Brain microvascular endothelial cell (primary cell): Measurements from ENCODE around the gene DUSP5.

ENCODE experiments used
- DNase-seq: peaks from one replicate; pipeline ENCODE4 v3.0.0-alpha.2; 2020
- H3K27ac ChIP-seq: fragments of 250-450 bp; sonication (Bioruptor Pico); 2 replicates; pipeline ENCODE4 v1.5.1; 2020; ENCODE audit warnings: mild to moderate bottlenecking, moderate library complexity
- H3K27me3 ChIP-seq: fragments of 250-450 bp; sonication (Bioruptor Pico); replicated peaks from 2 replicates; pipeline ENCODE4 v1.5.1; 2020; ENCODE audit warnings: mild to moderate bottlenecking
- H3K36me3 ChIP-seq: fragments of 250-450 bp; sonication (Bioruptor Pico); replicated peaks from 2 replicates; pipeline ENCODE4 v1.5.1; 2020; ENCODE audit warnings: mild to moderate bottlenecking
- H3K4me3 ChIP-seq: 2 replicates; pipeline ENCODE4 v1.5.1; 2011; ENCODE audit warnings: low read depth, mild to moderate bottlenecking, control low read depth, low read length, moderate library complexity
- in situ Hi-C: cut with HindIII; loops from 2 replicates; pipeline ENCODE4 v1.10.0; 2017; ENCODE audit warnings: low sequenced_read_pairs, low pct_ligation_motif_present
- TF ChIP-seq, protein P1 (sequence below): IDR thresholded peaks from 2 replicates; pipeline ENCODE4 v1.5.1; 2011; ENCODE audit warnings: low read depth, mild to moderate bottlenecking, moderate library complexity, low read length, control low read depth, inconsistent platforms; ENCODE audit errors: missing control alignments

DUSP5 gene

DNA sequence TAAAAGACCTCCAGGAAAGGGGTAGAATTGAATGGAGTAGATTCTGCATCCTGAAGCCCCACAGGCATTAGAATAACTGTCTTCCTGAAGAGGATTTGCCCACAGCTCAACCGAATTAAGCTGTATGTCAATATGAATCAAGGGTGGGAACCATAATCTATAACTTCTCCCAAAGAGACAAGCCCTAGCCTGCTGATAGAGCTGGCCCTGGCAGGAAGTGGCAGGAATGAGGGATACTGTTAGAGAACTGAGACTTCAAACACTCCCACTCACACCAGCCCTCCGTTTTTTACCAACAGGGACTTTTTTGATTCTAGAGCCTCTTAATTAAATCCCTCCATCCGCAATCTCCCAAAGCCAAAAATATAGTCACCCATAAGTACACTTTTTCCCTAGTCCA is 12.2 kb upstream of the DUSP5 start:
- TF ChIP-seq, protein P1, sequence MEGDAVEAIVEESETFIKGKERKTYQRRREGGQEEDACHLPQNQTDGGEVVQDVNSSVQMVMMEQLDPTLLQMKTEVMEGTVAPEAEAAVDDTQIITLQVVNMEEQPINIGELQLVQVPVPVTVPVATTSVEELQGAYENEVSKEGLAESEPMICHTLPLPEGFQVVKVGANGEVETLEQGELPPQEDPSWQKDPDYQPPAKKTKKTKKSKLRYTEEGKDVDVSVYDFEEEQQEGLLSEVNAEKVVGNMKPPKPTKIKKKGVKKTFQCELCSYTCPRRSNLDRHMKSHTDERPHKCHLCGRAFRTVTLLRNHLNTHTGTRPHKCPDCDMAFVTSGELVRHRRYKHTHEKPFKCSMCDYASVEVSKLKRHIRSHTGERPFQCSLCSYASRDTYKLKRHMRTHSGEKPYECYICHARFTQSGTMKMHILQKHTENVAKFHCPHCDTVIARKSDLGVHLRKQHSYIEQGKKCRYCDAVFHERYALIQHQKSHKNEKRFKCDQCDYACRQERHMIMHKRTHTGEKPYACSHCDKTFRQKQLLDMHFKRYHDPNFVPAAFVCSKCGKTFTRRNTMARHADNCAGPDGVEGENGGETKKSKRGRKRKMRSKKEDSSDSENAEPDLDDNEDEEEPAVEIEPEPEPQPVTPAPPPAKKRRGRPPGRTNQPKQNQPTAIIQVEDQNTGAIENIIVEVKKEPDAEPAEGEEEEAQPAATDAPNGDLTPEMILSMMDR: no peak
- Histone ChIP-seq H3K4me3 (no peak overlapping the region), H3K27me3 (no peaks in the 10 kb centered on the region), H3K27ac (no peak overlapping the region), H3K36me3 (no peaks in the 10 kb centered on the region)
- in situ Hi-C loops: no loop called here
- DNase-seq: no peak

DNA sequence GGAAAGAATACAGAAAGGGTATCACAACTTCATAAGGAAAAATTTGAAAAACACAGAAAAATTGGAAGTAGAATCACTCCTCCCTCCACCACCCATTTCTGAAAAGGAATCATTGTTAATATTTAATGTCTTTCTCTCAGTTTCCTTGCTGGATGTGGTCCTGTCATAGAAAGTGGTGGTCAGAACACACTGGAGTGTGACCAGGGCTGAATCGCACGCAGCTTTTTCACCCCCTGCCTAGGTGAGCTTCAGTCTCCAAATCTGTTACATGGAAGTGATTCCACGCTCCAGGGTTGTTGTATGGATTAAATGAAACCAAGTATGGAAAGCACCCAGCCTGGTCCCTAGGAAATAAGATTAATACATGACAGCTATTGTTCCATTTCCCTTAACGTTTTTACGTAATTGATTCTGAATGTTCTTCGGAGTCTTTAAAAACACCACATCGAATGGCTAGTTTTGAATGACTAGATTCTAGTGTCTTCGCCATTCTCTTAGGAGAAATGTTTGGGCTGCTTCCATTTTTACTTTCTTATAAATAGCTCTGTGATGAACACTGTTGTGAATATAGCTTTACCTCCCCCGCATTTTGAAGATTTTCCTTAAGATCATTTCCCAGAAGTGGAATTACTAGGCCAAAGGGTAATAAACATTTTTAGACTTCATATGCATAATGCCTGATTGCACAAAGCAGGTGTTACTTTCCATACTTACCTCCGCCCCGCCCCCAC is 10.9 kb upstream of the DUSP5 start:
- Histone ChIP-seq H3K27me3 (no peaks in the 10 kb centered on the region), H3K36me3 (no peaks in the 10 kb centered on the region), H3K4me3 (no peak overlapping the region), H3K27ac (no peak overlapping the region)
- no peak for DNase-seq
- TF ChIP-seq, protein P1: no peak
- in situ Hi-C loops: no loop called here

DNA sequence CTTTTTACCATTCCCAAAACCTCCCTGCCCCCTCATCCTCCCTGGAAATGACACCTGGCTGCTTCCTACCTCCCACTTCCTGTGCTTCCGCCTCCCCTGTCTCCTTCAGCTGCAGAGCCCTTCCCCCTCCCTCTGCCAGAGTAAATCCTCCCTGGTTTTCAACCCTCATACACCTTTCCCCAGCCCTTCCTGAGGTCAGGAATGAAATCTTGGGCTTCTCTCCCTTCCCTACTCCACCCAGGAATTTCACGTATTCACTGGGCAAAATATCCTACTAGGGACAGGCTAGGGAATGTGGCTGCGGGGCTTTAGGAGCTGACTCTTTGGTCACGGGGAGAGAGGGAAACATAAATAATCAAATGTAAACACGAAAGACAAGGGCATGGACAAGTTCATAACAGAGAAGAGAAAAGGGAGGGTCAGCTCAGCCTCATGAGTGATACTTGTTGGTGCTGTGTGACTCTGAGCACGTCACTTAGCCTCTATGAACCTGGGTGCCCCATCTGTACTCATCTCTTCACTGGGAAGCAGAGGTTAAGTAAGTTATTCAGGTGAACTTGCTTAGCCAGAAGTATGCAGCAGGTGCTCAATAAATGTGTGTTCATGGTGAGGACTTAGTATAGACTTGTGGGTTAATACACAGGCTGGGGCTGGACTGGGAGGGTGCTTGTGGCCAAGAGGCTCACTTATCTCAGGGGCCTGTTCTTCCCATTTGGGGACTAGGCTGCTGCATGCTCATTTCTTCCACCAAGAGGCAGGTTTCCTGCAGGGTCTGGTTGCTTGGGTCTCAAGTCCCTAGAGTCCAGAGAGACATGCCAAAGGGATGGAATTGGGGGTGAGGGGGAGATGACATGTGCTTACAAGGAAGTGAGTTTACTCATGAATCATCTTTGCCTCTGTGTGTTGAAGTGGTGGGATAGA is 10.0 kb upstream of the DUSP5 start:
- TF ChIP-seq, protein P1: peak; percentile 13
- in situ Hi-C loops: no loop called here
- no peak overlapping the region for H3K4me3 ChIP-seq
- no peaks in the 10 kb centered on the region for H3K27me3 ChIP-seq
- H3K36me3 ChIP-seq: no peaks in the 10 kb centered on the region
- DNase-seq: peak; percentile 67
- peak overlapping the region; percentile 34 for H3K27ac ChIP-seq

DNA sequence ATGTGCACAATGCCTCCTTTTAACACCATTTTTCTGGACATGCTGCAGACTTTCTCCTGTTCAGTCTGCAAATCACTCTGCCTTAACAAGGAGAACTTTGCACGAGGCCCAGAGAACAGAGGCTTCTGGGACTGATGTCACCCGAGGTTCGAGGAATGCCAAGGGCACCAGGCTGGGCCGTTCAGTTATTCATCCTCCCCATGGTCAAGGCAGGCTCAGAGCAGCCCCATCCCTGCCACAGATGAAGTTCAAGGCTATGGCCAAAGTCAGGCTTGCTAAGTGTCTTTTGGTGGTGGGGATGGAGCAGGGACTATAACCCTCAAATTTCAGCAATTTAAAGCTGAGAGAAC is 9.4 kb upstream of the DUSP5 start:
- no peak overlapping the region for H3K4me3 ChIP-seq
- in situ Hi-C loops: no loop called here
- H3K27me3 ChIP-seq: no peaks in the 10 kb centered on the region
- DNase-seq: no peak
- H3K36me3 ChIP-seq: no peaks in the 10 kb centered on the region
- peak overlapping the region; percentile 4 for H3K27ac ChIP-seq
- TF ChIP-seq, protein P1: no peak

DNA sequence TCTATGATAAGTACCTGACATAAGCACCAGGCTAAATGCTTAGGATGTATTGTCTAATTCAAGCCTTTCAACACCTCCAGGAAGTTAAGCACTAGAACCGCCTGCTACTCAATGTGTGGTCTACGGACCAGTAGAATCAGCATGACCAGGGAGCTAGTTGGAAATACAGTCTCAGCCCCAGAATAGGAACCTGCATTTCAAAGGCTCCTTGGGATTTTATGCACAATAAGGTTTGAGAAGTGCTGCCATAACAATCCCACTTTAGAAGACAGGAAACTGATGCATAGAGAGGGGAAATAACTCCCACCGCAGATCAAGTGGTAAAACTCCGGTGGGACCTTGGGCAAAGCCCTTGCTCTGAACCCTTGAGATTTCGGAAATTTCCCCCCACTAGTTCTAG is 8.8 kb upstream of the DUSP5 start:
- no peaks in the 10 kb centered on the region for H3K27me3 ChIP-seq

More for the DNA sequence above, 8.8 kb upstream of the DUSP5 start:
- no peak for DNase-seq
- H3K27ac ChIP-seq: peak overlapping the region; percentile 4
- in situ Hi-C loops: no loop called here
- no peaks in the 10 kb centered on the region for H3K36me3 ChIP-seq
- TF ChIP-seq, protein P1: no peak
- no peak overlapping the region for H3K4me3 ChIP-seq
